T-cell (primary cell): Measurements from ENCODE around the gene DENND1A. TPM values are rescaled to one million over a fixed set of nuclear protein-coding genes. Genes with fewer than 3 reads are reported as not detected.

Experiments used
- ATAC-seq, 4 experiments: fragments of 200-7000 bp in 3 of 4; fragments of 150-1000 bp in 1 of 4; cut with Tn5 transposase; replicated peaks in 1 of 4; 1 replicate in 3 of 4; 2 replicates in 1 of 4; pipeline ENCODE4 v1.10.0; 2021; ENCODE audit warnings: moderate library complexity in 3 of 4, mild to moderate bottlenecking in 2 of 4, moderate number of reproducible peaks in 1 of 4
- CTCF ChIA-PET, 2 donors: fragments of 300-600 bp; sonication (Branson Sonifier 250); formaldehyde crosslinking; loops; one replicate each; lab custom pipeline; 2022; ENCODE audit warnings: antibody characterized with exemption in 2 of 2; lab: Charles Lee
- POLR2A ChIA-PET, 2 donors: fragments of 300-600 bp; sonication (Branson Sonifier 250); formaldehyde crosslinking; loops; one replicate each; lab custom pipeline; 2022; ENCODE audit warnings: antibody characterized with exemption in 2 of 2; lab: Charles Lee
- DNase-seq, 35 experiments: peaks; one replicate each; pipeline versions ENCODE4 v3.0.0 to v3.0.0-alpha.2; 2013 to 2023
- H3K27ac ChIP-seq: one replicate; pipeline ENCODE4 v1.5.1; 2013; ENCODE audit warnings: low read length
- H3K27me3 ChIP-seq, 2 experiments: replicated peaks in 1 of 2; 1 replicate in 1 of 2; 2 replicates in 1 of 2; pipeline versions ENCODE4 v1.6.1 to v1.7.0; 2013; ENCODE audit warnings: low read length in 1 of 2, mixed read lengths in 1 of 2; ENCODE audit not compliant: control insufficient read depth in 2 of 2, insufficient read depth in 2 of 2; ENCODE audit errors: extremely low read depth in 1 of 2
- H3K36me3 ChIP-seq, 2 donors: 1 replicate in 1 of 2; 2 replicates in 1 of 2; pipeline versions ENCODE4 v1.6.1 to v1.7.0; 2013; ENCODE audit warnings: low read length in 1 of 2; ENCODE audit not compliant: control insufficient read depth in 2 of 2, insufficient read depth in 1 of 2; ENCODE audit errors: extremely low read depth in 1 of 2
- H3K4me1 ChIP-seq, 2 experiments: 1 replicate in 1 of 2; 2 replicates in 1 of 2; pipeline versions ENCODE4 v1.6.1 to v1.7.0; 2013; ENCODE audit warnings: low read length in 2 of 2, mixed read lengths in 1 of 2; ENCODE audit not compliant: insufficient read depth in 2 of 2, control insufficient read depth in 1 of 2; ENCODE audit errors: extremely low read depth in 1 of 2
- H3K4me3 ChIP-seq, 2 donors: 1 replicate in 1 of 2; 2 replicates in 1 of 2; pipeline versions ENCODE4 v1.5.1 to v1.7.0; 2013; ENCODE audit warnings: mild to moderate bottlenecking in 2 of 2, low read length in 1 of 2, moderate library complexity in 1 of 2; ENCODE audit not compliant: control insufficient read depth in 1 of 2; ENCODE audit errors: extremely low read depth in 1 of 2
- H3K9me3 ChIP-seq: 2 replicates; pipeline ENCODE4 v1.7.0; 2013
- H3K27ac Mint-ChIP-seq, 2 donors: one replicate each; pipeline ENCODE4 v1.8.0; 2020 to 2021; ENCODE audit warnings: mild to moderate bottlenecking in 2 of 2, mixed read lengths in 2 of 2
- H3K27me3 Mint-ChIP-seq, 2 donors: one replicate each; pipeline ENCODE4 v1.8.0; 2021 to 2022; ENCODE audit warnings: mixed read lengths in 2 of 2
- H3K36me3 Mint-ChIP-seq: one replicate; pipeline ENCODE4 v1.8.0; 2021; ENCODE audit warnings: mixed read lengths
- H3K4me1 Mint-ChIP-seq, 3 donors: one replicate each; pipeline ENCODE4 v1.8.0; 2020 to 2022; ENCODE audit warnings: mixed read lengths in 3 of 3, mild to moderate bottlenecking in 1 of 3
- H3K4me3 Mint-ChIP-seq, 3 donors: one replicate each; pipeline ENCODE4 v1.8.0; 2020 to 2022; ENCODE audit warnings: mild to moderate bottlenecking in 3 of 3, mixed read lengths in 3 of 3, moderate library complexity in 3 of 3
- H3K9me3 Mint-ChIP-seq, 3 donors: one replicate each; pipeline ENCODE4 v1.8.0; 2020 to 2022; ENCODE audit warnings: mixed read lengths in 3 of 3
- WGBS: methylation state at CpG from one replicate; pipeline ENCODE4 v1.1.5; 2013; ENCODE audit warnings: missing lambda C conversion rate; ENCODE audit not compliant: insufficient coverage; 5-methylcytosine and 5-hydroxymethylcytosine counted together
- total RNA-seq, 35 experiments: library from RNA in 6 of 35; stranded (reverse) in 6 of 35; fragments of 120-200 nt in 1 of 35; gene quantifications; one replicate each; pipeline versions ENCODE4 v1.2.1 to v1.2.4 and lab custom pipeline; 2013 to 2026

DENND1A gene
- total RNA-seq, 5 donors from 2014 or later (not counting 1 experiment from before 2014, with no cell fraction given), result 12.4 to 19.9 (median 14.1) TPM

- Mint-ChIP-seq H3K9me3 (no peaks in the 10 kb centered on the region), H3K36me3 (no peaks in the 10 kb centered on the region), H3K27me3 (peaks cover 14 to 25% of the 10 kb centered on the region in 2 donors), H3K4me3 (no peak overlapping the region), H3K4me1 (peaks cover 4 to 9% (median 5%) of the 10 kb centered on the region in 3 donors), H3K27ac (no peak overlapping the region)
- ATAC-seq, result no peak
- ChIA-PET POLR2A (no interaction called here), CTCF (no interaction called here)
- Histone ChIP-seq H3K27ac (no peak overlapping the region), H3K4me1 (peaks cover 0 to 9% of the 10 kb centered on the region in 2 experiments), H3K9me3 (no peaks in the 10 kb centered on the region), H3K27me3 (peaks cover 0 to 31% of the 10 kb centered on the region in 2 experiments), H3K4me3 (no peak overlapping the region), H3K36me3 (no peaks in the 10 kb centered on the region)
- no peak for DNase-seq
- 70% methylated on average over 15 of the region's 21 CpGs for WGBS
Observed at GRCh38 chr9:123377211-123377971, 552.5 kb downstream of the DENND1A start.

- Mint-ChIP-seq H3K4me1 (peaks cover 7 to 12% (median 8%) of the 10 kb centered on the region in 3 donors), H3K4me3 (no peak overlapping the region), H3K27me3 (peaks cover 23 to 35% of the 10 kb centered on the region in 2 donors), H3K36me3 (no peaks in the 10 kb centered on the region), H3K27ac (no peak overlapping the region), H3K9me3 (no peaks in the 10 kb centered on the region)
- H3K9me3 ChIP-seq, result no peaks in the 10 kb centered on the region
- peaks cover 0 to 41% of the 10 kb centered on the region in 2 experiments for H3K27me3 ChIP-seq
- no peaks in the 10 kb centered on the region for H3K36me3 ChIP-seq
- ATAC-seq, result no peak
- no peak for DNase-seq
- no peak overlapping the region for H3K4me3 ChIP-seq
- WGBS, result 65% methylated on average over 24 of the region's 24 CpGs
- ChIA-PET POLR2A (no interaction called here), CTCF (no interaction called here)
- no peak overlapping the region for H3K27ac ChIP-seq
- peaks cover 0 to 9% of the 10 kb centered on the region in 2 experiments for H3K4me1 ChIP-seq
Observed at GRCh38 chr9:123376218-123377071, 553.5 kb downstream of the DENND1A start.

- peaks cover 7 to 12% (median 8%) of the 10 kb centered on the region in 3 donors for H3K4me1 Mint-ChIP-seq
- POLR2A ChIA-PET, result no interaction called here
- H3K9me3 ChIP-seq, result no peaks in the 10 kb centered on the region
- peaks cover 0 to 49% of the 10 kb centered on the region in 2 experiments for H3K27me3 ChIP-seq
- CTCF ChIA-PET, result no interaction called here
- H3K27ac ChIP-seq, result no peak overlapping the region
- no peak overlapping the region for H3K27ac Mint-ChIP-seq
- H3K27me3 Mint-ChIP-seq, result peaks cover 27 to 41% of the 10 kb centered on the region in 2 donors
- no peak for ATAC-seq
- H3K9me3 Mint-ChIP-seq, result no peaks in the 10 kb centered on the region
- no peak for DNase-seq
- no peak overlapping the region for H3K4me3 ChIP-seq
- H3K4me1 ChIP-seq, result peaks cover 0 to 9% of the 10 kb centered on the region in 2 experiments
- H3K36me3 ChIP-seq, result no peaks in the 10 kb centered on the region
- no peak overlapping the region for H3K4me3 Mint-ChIP-seq
- no peaks in the 10 kb centered on the region for H3K36me3 Mint-ChIP-seq
- 11% methylated on average over 4 of the region's 14 CpGs for WGBS
Observed at GRCh38 chr9:123375469-123376132, 554.3 kb downstream of the DENND1A start.

GRCh38 chr9:123373946-123374345, 556.0 kb downstream of the DENND1A start:
- CTCF ChIA-PET, result no interaction called here
- no peaks in the 10 kb centered on the region for H3K36me3 ChIP-seq
- no peak overlapping the region for H3K27ac ChIP-seq
- peaks cover 0 to 9% of the 10 kb centered on the region in 2 experiments for H3K4me1 ChIP-seq
- no peaks in the 10 kb centered on the region for H3K9me3 ChIP-seq
- Mint-ChIP-seq H3K4me3 (no peak overlapping the region), H3K9me3 (no peaks in the 10 kb centered on the region), H3K4me1 (peaks cover 7 to 12% (median 8%) of the 10 kb centered on the region in 3 donors), H3K27me3 (peaks cover 35 to 49% of the 10 kb centered on the region in 2 donors), H3K27ac (no peak overlapping the region), H3K36me3 (no peaks in the 10 kb centered on the region)
- no CpG with 5 or more reads among the region's 10 CpGs for WGBS
- H3K4me3 ChIP-seq, result no peak overlapping the region
- peaks cover 0 to 57% of the 10 kb centered on the region in 2 experiments for H3K27me3 ChIP-seq
- ATAC-seq, result no peak
- no peak for DNase-seq
- POLR2A ChIA-PET, result no interaction called here

- Histone ChIP-seq H3K4me1 (peaks cover 0 to 9% of the 10 kb centered on the region in 2 experiments), H3K9me3 (no peaks in the 10 kb centered on the region), H3K27ac (no peak overlapping the region), H3K36me3 (no peaks in the 10 kb centered on the region), H3K27me3 (peaks cover 0 to 61% of the 10 kb centered on the region in 2 experiments), H3K4me3 (no peak overlapping the region)
- ChIA-PET CTCF (no interaction called here), POLR2A (no interaction called here)
- H3K36me3 Mint-ChIP-seq, result no peaks in the 10 kb centered on the region
- H3K9me3 Mint-ChIP-seq, result no peaks in the 10 kb centered on the region
- DNase-seq (no peak), ATAC-seq (no peak)
- H3K27ac Mint-ChIP-seq, result no peak overlapping the region
- H3K27me3 Mint-ChIP-seq, result peaks cover 38 to 49% of the 10 kb centered on the region in 2 donors
- no peak overlapping the region for H3K4me3 Mint-ChIP-seq
- 5% methylated on average over 60 of the region's 60 CpGs for WGBS
- peaks cover 7 to 12% (median 8%) of the 10 kb centered on the region in 3 donors for H3K4me1 Mint-ChIP-seq
Observed at GRCh38 chr9:123373447-123373923, 556.4 kb downstream of the DENND1A start.
